ENCODE data around the gene COMMD1. TPM values are rescaled to one million over a fixed set of nuclear protein-coding genes. Genes with fewer than 3 reads are reported as not detected.

COMMD1 gene
- total RNA-seq: 42.8 and 44.5 TPM in 2 replicates

GRCh38 chr2:61905372-61906185 lies at the start of gene COMMD1:
TSS of gene COMMD1 (plus strand) at chr2:61905674. CDS start at chr2:61905679, 5 bp downstream.

GRCh38 chr2:61888267-61889055 lies 17.0 kb upstream of the COMMD1 start, which contains the start of gene CCT4:
TSS of gene CCT4 (minus strand) at chr2:61888656. CDS start at chr2:61888507, 149 bp downstream.

Other genes starting within 250 kb of the COMMD1 start
- gene FAM161A, start 51.6 kb upstream of the COMMD1 start, total RNA-seq: 3.9 and 4.4 TPM in 2 replicates
- gene CCT4, start 17.0 kb upstream of the COMMD1 start, total RNA-seq: 211 and 271 TPM in 2 replicates

Data from uterine smooth muscle cell (primary cell).